ENCODE results near the gene FSD1.

- TF ChIP-seq CTCF (IDR thresholded peaks at IDR 0.05) (no peak), POLR2A (IDR thresholded peaks at IDR 0.05) (no peak)
These were observed 25.8 kb upstream of the FSD1 start, which contains the start of gene SHD for GRCh38 chr19:4278419-4279266.

All from thyroid gland (tissue), 4 donors.